A549 (cell line): ENCODE data around the gene SETD7.

ENCODE experiments used
- CBX2 ChIP-seq: fragments of 200-600 bp; sonication (generic); IDR thresholded peaks from 2 replicates; pipeline ENCODE4 v1.6.1; 2016; ENCODE audit warnings: low read depth, mild to moderate bottlenecking, borderline replicate concordance
- CEBPB ChIP-seq, 2 experiments: fragments of >200 bp in 1 of 2; sonication (Bioruptor Twin) in 1 of 2; formaldehyde crosslinking in 1 of 2; IDR thresholded peaks; 2 replicates each; pipeline ENCODE4 v1.6.1; 2012 to 2016
- CHD4 ChIP-seq: fragments of 200-600 bp; sonication (generic); IDR thresholded peaks from 2 replicates; pipeline ENCODE4 v1.6.1; 2016; ENCODE audit warnings: antibody characterized with exemption, mild to moderate bottlenecking, borderline replicate concordance
- E2F6 ChIP-seq: IDR thresholded peaks from 2 replicates; pipeline ENCODE4 v1.6.1; 2012; ENCODE audit warnings: low read depth, borderline replicate concordance
- EHMT2 ChIP-seq: fragments of 200-600 bp; sonication (generic); IDR thresholded peaks from 2 replicates; pipeline ENCODE4 v1.6.1; 2016; ENCODE audit warnings: antibody characterized with exemption, low read depth, mild to moderate bottlenecking, moderate library complexity
- EP300 ChIP-seq, 2 experiments: fragments of >200 bp; sonication (Bioruptor Twin); formaldehyde crosslinking; IDR thresholded peaks; 2 replicates in 1 of 2; 3 replicates in 1 of 2; pipeline ENCODE4 v1.6.1; 2016 to 2017
- HDAC2 ChIP-seq: fragments of 200-600 bp; sonication (generic); IDR thresholded peaks from 2 replicates; pipeline ENCODE4 v1.6.1; 2016
- KDM1A ChIP-seq: fragments of 200-600 bp; sonication (generic); IDR thresholded peaks from 2 replicates; pipeline ENCODE4 v1.6.1; 2016; ENCODE audit warnings: low read depth, mild to moderate bottlenecking
- MAFK ChIP-seq: fragments of 450-650 bp; IDR thresholded peaks from 2 replicates; pipeline ENCODE4 v1.6.1; 2014; ENCODE audit not compliant: partially characterized antibody
- POLR2A ChIP-seq: IDR thresholded peaks from 2 replicates; pipeline ENCODE4 v1.6.1; 2012; ENCODE audit warnings: mild to moderate bottlenecking, low read length
- RFX5 ChIP-seq: fragments of 450-650 bp; IDR thresholded peaks from 2 replicates; pipeline ENCODE4 v1.7.1; 2014; ENCODE audit warnings: antibody characterized with exemption, mild to moderate bottlenecking, moderate library complexity
- TF ChIP-seq, protein P1 (sequence below): fragments of >200 bp; sonication (Bioruptor Twin); formaldehyde crosslinking; IDR thresholded peaks from 3 replicates; pipeline ENCODE4 v1.5.1; 2016
- TF ChIP-seq, protein P2 (sequence below): fragments of 200-600 bp; sonication (generic); IDR thresholded peaks from 2 replicates; pipeline ENCODE4 v1.6.1; 2016; ENCODE audit warnings: antibody characterized with exemption, mild to moderate bottlenecking, moderate library complexity

DNA sequence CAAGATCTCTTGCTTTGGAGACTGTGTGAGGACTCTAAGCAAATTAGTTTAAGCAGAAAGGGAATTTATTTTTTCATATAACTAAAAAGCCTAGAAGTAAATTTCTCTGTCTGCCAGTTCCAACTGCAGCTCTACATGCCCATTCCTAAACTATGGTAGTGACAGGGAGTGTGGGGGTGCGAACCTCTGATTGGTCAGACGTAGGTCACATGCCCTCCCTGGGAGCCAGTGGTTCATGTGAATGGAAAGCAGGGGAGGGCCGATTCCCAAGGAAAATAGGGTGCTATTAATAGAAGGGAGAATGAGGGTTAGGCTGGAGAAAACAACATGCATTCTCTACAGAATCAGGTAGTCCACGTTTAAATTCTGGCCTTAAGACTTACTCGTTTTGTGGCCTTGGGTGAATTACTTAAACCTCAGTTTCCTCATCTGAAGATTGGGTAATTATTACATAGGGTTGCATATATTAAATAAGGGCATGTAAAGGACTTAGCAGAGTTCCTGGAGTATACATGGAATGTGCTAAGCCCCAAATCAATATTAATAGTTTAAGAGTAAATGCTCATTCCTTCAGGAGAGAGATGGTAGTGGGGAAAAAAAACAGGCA, 94.9 kb downstream of the SETD7 start:
- TF ChIP-seq, protein P1, sequence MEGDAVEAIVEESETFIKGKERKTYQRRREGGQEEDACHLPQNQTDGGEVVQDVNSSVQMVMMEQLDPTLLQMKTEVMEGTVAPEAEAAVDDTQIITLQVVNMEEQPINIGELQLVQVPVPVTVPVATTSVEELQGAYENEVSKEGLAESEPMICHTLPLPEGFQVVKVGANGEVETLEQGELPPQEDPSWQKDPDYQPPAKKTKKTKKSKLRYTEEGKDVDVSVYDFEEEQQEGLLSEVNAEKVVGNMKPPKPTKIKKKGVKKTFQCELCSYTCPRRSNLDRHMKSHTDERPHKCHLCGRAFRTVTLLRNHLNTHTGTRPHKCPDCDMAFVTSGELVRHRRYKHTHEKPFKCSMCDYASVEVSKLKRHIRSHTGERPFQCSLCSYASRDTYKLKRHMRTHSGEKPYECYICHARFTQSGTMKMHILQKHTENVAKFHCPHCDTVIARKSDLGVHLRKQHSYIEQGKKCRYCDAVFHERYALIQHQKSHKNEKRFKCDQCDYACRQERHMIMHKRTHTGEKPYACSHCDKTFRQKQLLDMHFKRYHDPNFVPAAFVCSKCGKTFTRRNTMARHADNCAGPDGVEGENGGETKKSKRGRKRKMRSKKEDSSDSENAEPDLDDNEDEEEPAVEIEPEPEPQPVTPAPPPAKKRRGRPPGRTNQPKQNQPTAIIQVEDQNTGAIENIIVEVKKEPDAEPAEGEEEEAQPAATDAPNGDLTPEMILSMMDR, result no peak
- TF ChIP-seq POLR2A (no peak), E2F6 (no peak), KDM1A (no peak), CEBPB (IDR thresholded peaks at IDR 0.05) (no peak), CHD4 (no peak), EHMT2 (no peak), MAFK (no peak), CBX2 (no peak), RFX5 (no peak), HDAC2 (no peak), EP300 (IDR thresholded peaks at IDR 0.05) (no peak)
- TF ChIP-seq, protein P2, sequence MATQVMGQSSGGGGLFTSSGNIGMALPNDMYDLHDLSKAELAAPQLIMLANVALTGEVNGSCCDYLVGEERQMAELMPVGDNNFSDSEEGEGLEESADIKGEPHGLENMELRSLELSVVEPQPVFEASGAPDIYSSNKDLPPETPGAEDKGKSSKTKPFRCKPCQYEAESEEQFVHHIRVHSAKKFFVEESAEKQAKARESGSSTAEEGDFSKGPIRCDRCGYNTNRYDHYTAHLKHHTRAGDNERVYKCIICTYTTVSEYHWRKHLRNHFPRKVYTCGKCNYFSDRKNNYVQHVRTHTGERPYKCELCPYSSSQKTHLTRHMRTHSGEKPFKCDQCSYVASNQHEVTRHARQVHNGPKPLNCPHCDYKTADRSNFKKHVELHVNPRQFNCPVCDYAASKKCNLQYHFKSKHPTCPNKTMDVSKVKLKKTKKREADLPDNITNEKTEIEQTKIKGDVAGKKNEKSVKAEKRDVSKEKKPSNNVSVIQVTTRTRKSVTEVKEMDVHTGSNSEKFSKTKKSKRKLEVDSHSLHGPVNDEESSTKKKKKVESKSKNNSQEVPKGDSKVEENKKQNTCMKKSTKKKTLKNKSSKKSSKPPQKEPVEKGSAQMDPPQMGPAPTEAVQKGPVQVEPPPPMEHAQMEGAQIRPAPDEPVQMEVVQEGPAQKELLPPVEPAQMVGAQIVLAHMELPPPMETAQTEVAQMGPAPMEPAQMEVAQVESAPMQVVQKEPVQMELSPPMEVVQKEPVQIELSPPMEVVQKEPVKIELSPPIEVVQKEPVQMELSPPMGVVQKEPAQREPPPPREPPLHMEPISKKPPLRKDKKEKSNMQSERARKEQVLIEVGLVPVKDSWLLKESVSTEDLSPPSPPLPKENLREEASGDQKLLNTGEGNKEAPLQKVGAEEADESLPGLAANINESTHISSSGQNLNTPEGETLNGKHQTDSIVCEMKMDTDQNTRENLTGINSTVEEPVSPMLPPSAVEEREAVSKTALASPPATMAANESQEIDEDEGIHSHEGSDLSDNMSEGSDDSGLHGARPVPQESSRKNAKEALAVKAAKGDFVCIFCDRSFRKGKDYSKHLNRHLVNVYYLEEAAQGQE, result no peak
